Activated naive CD8-positive, alpha-beta T cell treated with anti-CD3 and anti-CD28 coated beads, Interleukin-2, amount 10 ng/mL, durations not matched to agents 7 days and 5 days (primary cell): ENCODE results near the gene ATP6V0C. TPM values are rescaled to one million over a fixed set of nuclear protein-coding genes. Genes with fewer than 3 reads are reported as not detected.

Experiments
- ATAC-seq: fragments of 150-1000 bp; cut with Tn5 transposase; one replicate; pipeline ENCODE4 v1.10.0; 2021; ENCODE audit warnings: low read depth, moderate library complexity
- POLR2A ChIA-PET: fragments of 350-600 bp; sonication (Branson Sonifier 250); formaldehyde crosslinking; loops from one replicate; lab custom pipeline; 2021; ENCODE audit warnings: antibody characterized with exemption; lab: Charles Lee
- DNase-seq: peaks from one replicate; pipeline ENCODE4 v3.0.0; 2021
- H3K27ac Mint-ChIP-seq: one replicate; pipeline ENCODE4 v1.8.0; 2022; ENCODE audit warnings: mild to moderate bottlenecking, mixed read lengths
- H3K27me3 Mint-ChIP-seq: one replicate; pipeline ENCODE4 v1.8.0; 2022; ENCODE audit warnings: mild to moderate bottlenecking, moderate library complexity, mixed read lengths
- H3K36me3 Mint-ChIP-seq: one replicate; pipeline ENCODE4 v1.8.0; 2021; ENCODE audit warnings: mild to moderate bottlenecking, mixed read lengths
- H3K4me1 Mint-ChIP-seq: one replicate; pipeline ENCODE4 v1.8.0; 2021; ENCODE audit warnings: mixed read lengths
- H3K4me3 Mint-ChIP-seq: one replicate; pipeline ENCODE4 v1.8.0; 2022; ENCODE audit warnings: mild to moderate bottlenecking, moderate library complexity, mixed read lengths
- H3K9me3 Mint-ChIP-seq: one replicate; pipeline ENCODE4 v1.8.0; 2021; ENCODE audit warnings: mixed read lengths
- total RNA-seq, 2 experiments: library from RNA; stranded (reverse); gene quantifications; one replicate each; pipeline ENCODE4 v1.2.3, GENCODE V29; 2021

ATP6V0C gene
- total RNA-seq, 2 experiments from 2014 or later: 117 to 122 TPM

- no peak for DNase-seq
- POLR2A ChIA-PET: interaction anchor here (0.6 to 1.2 kb wide), 5 partner anchors 10 to 342 kb away, joined by 3 to 8 read pairs (median 4); partner anchors contain the start of gene TRAF7
- H3K27ac Mint-ChIP-seq: no peak overlapping the region
- no peaks in the 10 kb centered on the region for H3K9me3 Mint-ChIP-seq
- ATAC-seq: no peak
- H3K27me3 Mint-ChIP-seq: no peaks in the 10 kb centered on the region
- no peak overlapping the region for H3K4me3 Mint-ChIP-seq
- H3K4me1 Mint-ChIP-seq: peaks cover 15% of the 10 kb centered on the region
- peaks cover 3% of the 10 kb centered on the region for H3K36me3 Mint-ChIP-seq
Observed at GRCh38 chr16:2487903-2488531, 25.7 kb upstream of the ATP6V0C start.

- POLR2A ChIA-PET: no interaction called here
- Mint-ChIP-seq H3K27me3 (no peaks in the 10 kb centered on the region), H3K4me1 (peaks cover 15% of the 10 kb centered on the region)
Observed at GRCh38 chr16:2489581-2489980, 24.2 kb upstream of the ATP6V0C start.

GRCh38 chr16:2490190-2491105 is 23.3 kb upstream of the ATP6V0C start:
- H3K4me3 Mint-ChIP-seq: no peak overlapping the region
- no peaks in the 10 kb centered on the region for H3K27me3 Mint-ChIP-seq
- no peak overlapping the region for H3K27ac Mint-ChIP-seq
- POLR2A ChIA-PET: no interaction called here
- ATAC-seq (no peak), DNase-seq (no peak)
- no peaks in the 10 kb centered on the region for H3K9me3 Mint-ChIP-seq
- peaks cover 3% of the 10 kb centered on the region for H3K36me3 Mint-ChIP-seq
- peaks cover 15% of the 10 kb centered on the region for H3K4me1 Mint-ChIP-seq

More at GRCh38 chr16:2489581-2489980, 24.2 kb upstream of the ATP6V0C start:
- peaks cover 3% of the 10 kb centered on the region for H3K36me3 Mint-ChIP-seq
- ATAC-seq (no peak), DNase-seq (no peak)
- H3K9me3 Mint-ChIP-seq: no peaks in the 10 kb centered on the region
- no peak overlapping the region for H3K4me3 Mint-ChIP-seq
- no peak overlapping the region for H3K27ac Mint-ChIP-seq

- ATAC-seq (no peak), DNase-seq (no peak)
- Mint-ChIP-seq H3K4me1 (peaks cover 4% of the 10 kb centered on the region), H3K36me3 (peaks cover 1% of the 10 kb centered on the region), H3K4me3 (no peak overlapping the region), H3K9me3 (no peaks in the 10 kb centered on the region), H3K27me3 (no peaks in the 10 kb centered on the region), H3K27ac (no peak overlapping the region)
- POLR2A ChIA-PET: no interaction called here
Observed at GRCh38 chr16:2492292-2492691, 21.5 kb upstream of the ATP6V0C start.

GRCh38 chr16:2493605-2494004 is 20.1 kb upstream of the ATP6V0C start:
- H3K27me3 Mint-ChIP-seq: no peaks in the 10 kb centered on the region
- H3K27ac Mint-ChIP-seq: no peak overlapping the region
- no peak for DNase-seq
- H3K36me3 Mint-ChIP-seq: no peaks in the 10 kb centered on the region
- no peak for ATAC-seq
- POLR2A ChIA-PET: no interaction called here
- H3K4me1 Mint-ChIP-seq: no peaks in the 10 kb centered on the region
- H3K4me3 Mint-ChIP-seq: no peak overlapping the region
- no peaks in the 10 kb centered on the region for H3K9me3 Mint-ChIP-seq

GRCh38 chr16:2494616-2495015 is 19.1 kb upstream of the ATP6V0C start:
- Mint-ChIP-seq H3K27me3 (no peaks in the 10 kb centered on the region), H3K27ac (no peak overlapping the region), H3K36me3 (no peaks in the 10 kb centered on the region), H3K9me3 (no peaks in the 10 kb centered on the region), H3K4me3 (no peak overlapping the region), H3K4me1 (no peaks in the 10 kb centered on the region)
- DNase-seq (no peak), ATAC-seq (no peak)
- POLR2A ChIA-PET: no interaction called here

- H3K9me3 Mint-ChIP-seq: no peaks in the 10 kb centered on the region
- POLR2A ChIA-PET: no interaction called here
- H3K36me3 Mint-ChIP-seq: no peaks in the 10 kb centered on the region
- no peak overlapping the region for H3K4me3 Mint-ChIP-seq
- ATAC-seq (no peak), DNase-seq (no peak)
- H3K27ac Mint-ChIP-seq: no peak overlapping the region
- H3K27me3 Mint-ChIP-seq: no peaks in the 10 kb centered on the region
- H3K4me1 Mint-ChIP-seq: no peaks in the 10 kb centered on the region
Observed at GRCh38 chr16:2495041-2495440, 18.7 kb upstream of the ATP6V0C start.

- ATAC-seq: no peak
- POLR2A ChIA-PET: interaction anchor here (0.6 kb wide), 1 partner anchor 96 kb away, joined by 3 read pairs; no protein-coding TSS in a partner anchor
- Mint-ChIP-seq H3K4me3 (no peak overlapping the region), H3K4me1 (no peaks in the 10 kb centered on the region), H3K36me3 (no peaks in the 10 kb centered on the region), H3K9me3 (no peaks in the 10 kb centered on the region), H3K27me3 (no peaks in the 10 kb centered on the region), H3K27ac (no peak overlapping the region)
- DNase-seq: no peak
Observed at GRCh38 chr16:2496223-2497115, 17.3 kb upstream of the ATP6V0C start.

- no peaks in the 10 kb centered on the region for H3K4me1 Mint-ChIP-seq
- no peaks in the 10 kb centered on the region for H3K27me3 Mint-ChIP-seq
- no peak overlapping the region for H3K4me3 Mint-ChIP-seq
- H3K9me3 Mint-ChIP-seq: no peaks in the 10 kb centered on the region
- ATAC-seq (no peak), DNase-seq (no peak)
- H3K36me3 Mint-ChIP-seq: no peaks in the 10 kb centered on the region
- POLR2A ChIA-PET: interaction anchor here (0.6 kb wide), 1 partner anchor 97 kb away, joined by 3 read pairs; no protein-coding TSS in a partner anchor
- H3K27ac Mint-ChIP-seq: no peak overlapping the region
Observed at GRCh38 chr16:2497116-2497630, 16.6 kb upstream of the ATP6V0C start.

- Mint-ChIP-seq H3K27ac (no peak overlapping the region), H3K4me3 (no peak overlapping the region), H3K4me1 (no peaks in the 10 kb centered on the region), H3K9me3 (no peaks in the 10 kb centered on the region), H3K27me3 (no peaks in the 10 kb centered on the region), H3K36me3 (no peaks in the 10 kb centered on the region)
- ATAC-seq (no peak), DNase-seq (no peak)
- POLR2A ChIA-PET: no interaction called here
Observed at GRCh38 chr16:2497695-2498484, 15.9 kb upstream of the ATP6V0C start.

GRCh38 chr16:2498531-2499253 is 15.1 kb upstream of the ATP6V0C start:
- no peaks in the 10 kb centered on the region for H3K27me3 Mint-ChIP-seq
- no peak for DNase-seq
- no peaks in the 10 kb centered on the region for H3K36me3 Mint-ChIP-seq
- no peaks in the 10 kb centered on the region for H3K9me3 Mint-ChIP-seq
- ATAC-seq: no peak
- POLR2A ChIA-PET: no interaction called here
- H3K4me3 Mint-ChIP-seq: no peak overlapping the region
- H3K4me1 Mint-ChIP-seq: no peaks in the 10 kb centered on the region
- H3K27ac Mint-ChIP-seq: no peak overlapping the region

GRCh38 chr16:2499454-2499853 is 14.3 kb upstream of the ATP6V0C start:
- Mint-ChIP-seq H3K27ac (no peak overlapping the region), H3K4me1 (no peaks in the 10 kb centered on the region), H3K4me3 (no peak overlapping the region), H3K36me3 (no peaks in the 10 kb centered on the region), H3K27me3 (no peaks in the 10 kb centered on the region), H3K9me3 (no peaks in the 10 kb centered on the region)
- POLR2A ChIA-PET: no interaction called here
- no peak for DNase-seq
- no peak for ATAC-seq
